ENCODE measurements around the gene LHFPL4. TPM values are rescaled to one million over a fixed set of nuclear protein-coding genes. Genes with fewer than 3 reads are reported as not detected.

Gene LHFPL4
- total and polyA plus RNA-seq, 10 donors = not detected

GRCh38 chr3:9548991-9549390 lies 4.6 kb downstream of the LHFPL4 start:
- H3K4me3 ChIP-seq = no peak overlapping the region
- DNase-seq = no peak
- intact Hi-C loops (cut with DNase I; ENCODE audit: low total_unique reads) = no loop called here
- no peaks in the 10 kb centered on the region for H3K36me3 ChIP-seq
- H3K4me1 ChIP-seq = peaks cover 0 to 6% (median 2%) of the 10 kb centered on the region in 6 donors
- no peaks in the 10 kb centered on the region for H3K9me3 ChIP-seq
- H3K27me3 ChIP-seq (replicated peaks in 1 of 7) = peaks cover 0 to 57% (median 31%) of the 10 kb centered on the region in 7 donors
- WGBS, 5 donors = 79 to 88% (median 83%) methylated on average over 5 of the region's 5 CpGs
- TF ChIP-seq POLR2AphosphoS5 (IDR thresholded peaks at IDR 0.05) = no peak
- no peak for TF ChIP-seq CTCF (IDR thresholded peaks at IDR 0.05 in 8 of 11, conservative IDR thresholded peaks at IDR 0.05 in 3 of 11)
- TF ChIP-seq POLR2A (IDR thresholded peaks at IDR 0.05) = no peak
- no peak overlapping the region for H3K27ac ChIP-seq

GRCh38 chr3:9542182-9542581 lies 11.4 kb downstream of the LHFPL4 start:
- TF ChIP-seq POLR2AphosphoS5 (IDR thresholded peaks at IDR 0.05) (no peak), POLR2A (IDR thresholded peaks at IDR 0.05) (no peak), CTCF (IDR thresholded peaks at IDR 0.05 in 8 of 11, conservative IDR thresholded peaks at IDR 0.05 in 3 of 11) (no peak)
- Histone ChIP-seq H3K9me3 (peaks cover 0 to 9% (median 0%) of the 10 kb centered on the region in 8 donors), H3K4me1 (no peaks in the 10 kb centered on the region), H3K27ac (no peak overlapping the region), H3K4me3 (no peak overlapping the region), H3K27me3 (replicated peaks in 1 of 7) (peaks cover 0 to 12% (median 0%) of the 10 kb centered on the region in 7 donors), H3K36me3 (no peaks in the 10 kb centered on the region)
- 73 to 94% (median 85%) methylated on average over 3 of the region's 3 CpGs for WGBS, 5 donors
- DNase-seq = peak; percentile 4
- intact Hi-C loops (cut with DNase I; ENCODE audit: low total_unique reads) = no loop called here

- DNase-seq = no peak
- no peaks in the 10 kb centered on the region for H3K4me1 ChIP-seq
- no peak overlapping the region for H3K4me3 ChIP-seq
- no peak for TF ChIP-seq POLR2A (IDR thresholded peaks at IDR 0.05)
- TF ChIP-seq POLR2AphosphoS5 (IDR thresholded peaks at IDR 0.05) = no peak
- TF ChIP-seq CTCF (IDR thresholded peaks at IDR 0.05 in 8 of 11, conservative IDR thresholded peaks at IDR 0.05 in 3 of 11) = no peak
- peaks cover 0 to 43% (median 0%) of the 10 kb centered on the region in 7 donors for H3K27me3 ChIP-seq (replicated peaks in 1 of 7)
- H3K27ac ChIP-seq = no peak overlapping the region
- no peaks in the 10 kb centered on the region for H3K36me3 ChIP-seq
- intact Hi-C loops (cut with DNase I; ENCODE audit: low total_unique reads) = no loop called here
- H3K9me3 ChIP-seq = no peaks in the 10 kb centered on the region
Observed at GRCh38 chr3:9536212-9536611, 17.4 kb downstream of the LHFPL4 start.

- intact Hi-C loops (cut with DNase I; ENCODE audit: low total_unique reads) = no loop called here
- Histone ChIP-seq H3K4me1 (no peaks in the 10 kb centered on the region), H3K27ac (no peak overlapping the region), H3K4me3 (no peak overlapping the region), H3K36me3 (no peaks in the 10 kb centered on the region), H3K27me3 (replicated peaks in 1 of 7) (peaks cover 0 to 47% (median 0%) of the 10 kb centered on the region in 7 donors), H3K9me3 (no peaks in the 10 kb centered on the region)
- TF ChIP-seq POLR2AphosphoS5 (IDR thresholded peaks at IDR 0.05) (no peak), CTCF (IDR thresholded peaks at IDR 0.05 in 8 of 11, conservative IDR thresholded peaks at IDR 0.05 in 3 of 11) (no peak), POLR2A (IDR thresholded peaks at IDR 0.05) (no peak)
- 80 to 85% (median 82%) methylated on average over 3 of the region's 3 CpGs for WGBS, 5 donors
- DNase-seq = no peak
Observed at GRCh38 chr3:9534429-9534828, 19.2 kb downstream of the LHFPL4 start.
